H1 (cell line): ENCODE results near the gene MSH5. TPM values are rescaled to one million over a fixed set of nuclear protein-coding genes. Genes with fewer than 3 reads are reported as not detected.

ENCODE experiments used
- CBX5 ChIP-seq: fragments of 300-800, 300-1000 bp; sonication (generic); IDR thresholded peaks from 2 replicates; pipeline ENCODE4 v1.7.1; 2016; ENCODE audit warnings: antibody characterized with exemption, low read length, low read depth
- CBX8 ChIP-seq: fragments of 300-800, 300-1000 bp; sonication (generic); IDR thresholded peaks from 2 replicates; pipeline ENCODE4 v1.7.1; 2016; ENCODE audit warnings: low read depth, low read length, borderline replicate concordance
- CTBP2 ChIP-seq: IDR thresholded peaks from 2 replicates; pipeline ENCODE4 v1.7.0; 2011; ENCODE audit warnings: borderline replicate concordance, mild to moderate bottlenecking, moderate library complexity, mixed read lengths, low read length; ENCODE audit not compliant: insufficient read depth, insufficient read length
- SIRT6 ChIP-seq: IDR thresholded peaks from one replicate; pipeline ENCODE4 v1.7.1; 2012; ENCODE audit warnings: low read length, inconsistent platforms
- polyA plus RNA-seq, 7 experiments: library from polyadenylated mRNA; depleted of rRNA in 3 of 7; stranded (reverse) in 5 of 7; unstranded in 2 of 7; fragments of >200 nt in 5 of 7; fragments of 200-250 nt in 2 of 7; gene quantifications; 1 replicate in 5 of 7; 2 replicates in 1 of 7; 4 replicates in 1 of 7; pipeline versions ENCODE4 v1.2.1 to v1.2.3, GENCODE V29; 2011 to 2013; ENCODE audit warnings: missing spikeins in 2 of 7, mixed read lengths in 2 of 7
- total RNA-seq: library from RNA; stranded (reverse); fragmentation: NEBNext Ultra II Directional; extraction: Animal tissue kit (Norgen Biotek cat#: 25700); gene quantifications from 2 replicates; pipeline ENCODE4 v1.2.1, GENCODE V29; 2021

The MSH5 gene
- total and polyA plus RNA-seq, 2 of the 8 experiments (the other 6 are each of a cell fraction or from before 2014, with no cell fraction given): 25.3 to 26.5 TPM

- TF ChIP-seq CBX5 (no peak), CTBP2 (no peak), CBX8 (no peak), SIRT6 (no peak)
Measured at GRCh38 chr6:31691078-31691463, 48.7 kb upstream of the MSH5 start (continued).
